DND-41 (cell line): ENCODE data around the gene TMEM59L.

Experiments used
- ATAC-seq: fragments of 200-7000 bp; cut with Tn5 transposase; 3 replicates; pipeline ENCODE4 v1.9.1; 2021; ENCODE audit warnings: low read depth; ENCODE audit not compliant: insufficient read depth
- DNase-seq: peaks from one replicate; pipeline ENCODE4 v3.0.0-alpha.2; 2020
- H2AFZ ChIP-seq: 2 replicates; pipeline ENCODE4 v1.6.0; 2012; ENCODE audit warnings: low read depth, low read length
- H3K27ac ChIP-seq: 2 replicates; pipeline ENCODE4 v1.5.1; 2012; ENCODE audit warnings: low read length, inconsistent platforms
- H3K27me3 ChIP-seq: fragments of 200-600 bp; sonication (generic); 2 replicates; pipeline ENCODE4 v1.6.0; 2012; ENCODE audit warnings: low read length, mild to moderate bottlenecking, inconsistent platforms; ENCODE audit not compliant: insufficient read depth, poor library complexity
- H3K36me3 ChIP-seq: 2 replicates; pipeline ENCODE4 v1.5.1; 2012; ENCODE audit warnings: low read length, inconsistent platforms; ENCODE audit not compliant: insufficient read depth
- H3K4me1 ChIP-seq: 2 replicates; pipeline ENCODE4 v1.5.1; 2012; ENCODE audit warnings: mild to moderate bottlenecking, low read length; ENCODE audit not compliant: insufficient read depth
- H3K4me2 ChIP-seq: 2 replicates; pipeline ENCODE4 v1.6.0; 2012; ENCODE audit warnings: mild to moderate bottlenecking, moderate library complexity, low read length, inconsistent platforms; ENCODE audit not compliant: insufficient read depth
- H3K4me3 ChIP-seq, 2 experiments: fragments of 200-600 bp in 1 of 2; shearing (Covaris generic) in 1 of 2; 2 replicates each; pipeline ENCODE4 v1.5.1; 2012 to 2016; ENCODE audit warnings: inconsistent platforms in 2 of 2, low read length in 2 of 2, mild to moderate bottlenecking in 2 of 2, low read depth in 1 of 2, moderate library complexity in 1 of 2
- H3K79me2 ChIP-seq: 2 replicates; pipeline ENCODE4 v1.6.0; 2012; ENCODE audit warnings: low read length, inconsistent platforms; ENCODE audit not compliant: insufficient read depth
- H3K9ac ChIP-seq: 2 replicates; pipeline ENCODE4 v1.6.0; 2012; ENCODE audit warnings: low read depth, mild to moderate bottlenecking, inconsistent platforms, low read length, moderate library complexity
- H3K9me3 ChIP-seq: 2 replicates; pipeline ENCODE4 v1.5.1; 2012; ENCODE audit warnings: low read length, moderate library complexity, mild to moderate bottlenecking, inconsistent platforms; ENCODE audit not compliant: insufficient read depth, severe bottlenecking
- H4K20me1 ChIP-seq: 2 replicates; pipeline ENCODE4 v1.6.0; 2012; ENCODE audit warnings: low read length; ENCODE audit not compliant: insufficient read depth
- EZH2 ChIP-seq: IDR thresholded peaks from 3 replicates; pipeline ENCODE4 v1.6.1; 2012; ENCODE audit warnings: borderline replicate concordance, low read depth, mild to moderate bottlenecking, moderate library complexity, low read length, inconsistent platforms; ENCODE audit not compliant: severe bottlenecking
- TF ChIP-seq, protein P1 (sequence below): IDR thresholded peaks from 2 replicates; pipeline ENCODE4 v1.5.1; 2012; ENCODE audit warnings: borderline replicate concordance, low read length, moderate library complexity, mild to moderate bottlenecking; ENCODE audit not compliant: poor library complexity, severe bottlenecking; ENCODE audit errors: extremely low read depth

Gene TMEM59L

DNA sequence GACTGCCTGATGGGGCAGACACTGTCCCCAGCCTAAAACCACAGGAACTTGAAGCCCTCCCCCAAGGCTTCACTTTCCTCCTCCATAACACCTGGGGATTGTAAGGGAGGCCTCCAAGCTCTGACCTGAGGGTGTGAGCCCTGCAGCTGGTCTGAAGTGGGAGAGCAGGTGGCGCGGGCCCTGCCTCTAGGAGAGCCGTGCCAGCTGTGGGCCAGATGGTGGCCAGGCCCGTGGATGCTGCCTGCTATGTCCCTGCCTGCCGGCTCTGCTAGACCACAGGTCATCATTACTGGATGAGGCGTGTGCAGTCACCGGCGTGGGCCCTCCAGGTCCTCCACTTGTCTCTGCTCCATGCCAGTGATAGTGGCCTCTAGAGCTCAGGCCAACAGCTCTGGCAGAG lies 20.7 kb downstream of the TMEM59L start:
- no peak overlapping the region for H3K4me2 ChIP-seq
- H4K20me1 ChIP-seq, result peaks cover 7% of the 10 kb centered on the region; the same call in 1 of the 2 replicates
- no peaks in the 10 kb centered on the region for H3K27me3 ChIP-seq
- H3K79me2 ChIP-seq, result peaks cover 17% of the 10 kb centered on the region
- H2AFZ ChIP-seq, result no peak overlapping the region
- ATAC-seq, result no peak
- no peaks in the 10 kb centered on the region for H3K9me3 ChIP-seq
- no peak overlapping the region for H3K9ac ChIP-seq
- H3K27ac ChIP-seq, result no peak overlapping the region
- TF ChIP-seq, protein P1, sequence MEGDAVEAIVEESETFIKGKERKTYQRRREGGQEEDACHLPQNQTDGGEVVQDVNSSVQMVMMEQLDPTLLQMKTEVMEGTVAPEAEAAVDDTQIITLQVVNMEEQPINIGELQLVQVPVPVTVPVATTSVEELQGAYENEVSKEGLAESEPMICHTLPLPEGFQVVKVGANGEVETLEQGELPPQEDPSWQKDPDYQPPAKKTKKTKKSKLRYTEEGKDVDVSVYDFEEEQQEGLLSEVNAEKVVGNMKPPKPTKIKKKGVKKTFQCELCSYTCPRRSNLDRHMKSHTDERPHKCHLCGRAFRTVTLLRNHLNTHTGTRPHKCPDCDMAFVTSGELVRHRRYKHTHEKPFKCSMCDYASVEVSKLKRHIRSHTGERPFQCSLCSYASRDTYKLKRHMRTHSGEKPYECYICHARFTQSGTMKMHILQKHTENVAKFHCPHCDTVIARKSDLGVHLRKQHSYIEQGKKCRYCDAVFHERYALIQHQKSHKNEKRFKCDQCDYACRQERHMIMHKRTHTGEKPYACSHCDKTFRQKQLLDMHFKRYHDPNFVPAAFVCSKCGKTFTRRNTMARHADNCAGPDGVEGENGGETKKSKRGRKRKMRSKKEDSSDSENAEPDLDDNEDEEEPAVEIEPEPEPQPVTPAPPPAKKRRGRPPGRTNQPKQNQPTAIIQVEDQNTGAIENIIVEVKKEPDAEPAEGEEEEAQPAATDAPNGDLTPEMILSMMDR, result no peak
- TF ChIP-seq EZH2, result no peak
- no peak for DNase-seq
- peaks cover 23% of the 10 kb centered on the region for H3K4me1 ChIP-seq
- H3K4me3 ChIP-seq, result no peak overlapping the region
- H3K36me3 ChIP-seq, result peaks cover 3% of the 10 kb centered on the region; the same call in 1 of the 2 replicates

DNA sequence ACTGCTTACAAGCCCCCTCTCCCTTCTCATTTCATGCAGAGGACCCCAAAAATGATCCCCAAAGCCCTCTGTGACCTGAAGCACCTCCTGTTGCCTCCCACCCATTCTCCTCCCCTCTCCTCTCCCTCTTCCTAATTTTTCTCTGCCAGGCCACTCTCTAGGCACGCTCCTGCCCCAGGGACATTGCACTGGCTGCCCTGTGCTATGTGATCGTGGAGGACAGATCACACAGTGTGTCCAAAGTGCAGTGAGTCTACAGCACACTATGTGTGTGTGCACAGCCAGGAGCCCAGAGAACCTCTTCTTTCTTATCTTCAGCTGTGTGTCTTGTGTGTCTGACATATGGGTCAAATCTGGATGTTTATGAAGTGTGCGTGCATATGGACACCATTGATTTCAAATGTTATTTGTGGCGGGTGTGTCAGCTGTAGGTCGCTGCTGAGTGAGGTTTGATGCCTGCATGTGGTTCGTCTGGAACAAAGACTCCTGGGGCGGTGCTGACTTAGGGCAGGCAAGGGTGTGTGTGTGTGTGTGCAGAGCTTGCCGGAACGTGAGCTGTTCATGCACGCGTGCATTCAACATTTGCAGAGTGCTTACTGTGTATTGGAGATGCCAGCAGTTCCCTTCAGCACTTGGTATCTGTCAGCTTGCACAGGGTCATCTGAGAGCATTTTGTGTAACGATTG lies 22.1 kb downstream of the TMEM59L start:
- peaks cover 29% of the 10 kb centered on the region for H3K79me2 ChIP-seq
- peaks cover 28% of the 10 kb centered on the region for H3K4me1 ChIP-seq
- no peaks in the 10 kb centered on the region for H3K27me3 ChIP-seq
- H3K9ac ChIP-seq, result no peak overlapping the region
- no peak overlapping the region for H3K4me3 ChIP-seq
- TF ChIP-seq, protein P1, result no peak
- TF ChIP-seq EZH2, result no peak
- peaks cover 8% of the 10 kb centered on the region; the same call in 1 of the 2 replicates for H4K20me1 ChIP-seq
- ATAC-seq, result no peak
- DNase-seq, result no peak
- H3K9me3 ChIP-seq, result no peaks in the 10 kb centered on the region
- H3K36me3 ChIP-seq, result peaks cover 3% of the 10 kb centered on the region; the same call in 1 of the 2 replicates
- no peak overlapping the region for H2AFZ ChIP-seq
- no peak overlapping the region for H3K27ac ChIP-seq
- no peak overlapping the region for H3K4me2 ChIP-seq

DNA sequence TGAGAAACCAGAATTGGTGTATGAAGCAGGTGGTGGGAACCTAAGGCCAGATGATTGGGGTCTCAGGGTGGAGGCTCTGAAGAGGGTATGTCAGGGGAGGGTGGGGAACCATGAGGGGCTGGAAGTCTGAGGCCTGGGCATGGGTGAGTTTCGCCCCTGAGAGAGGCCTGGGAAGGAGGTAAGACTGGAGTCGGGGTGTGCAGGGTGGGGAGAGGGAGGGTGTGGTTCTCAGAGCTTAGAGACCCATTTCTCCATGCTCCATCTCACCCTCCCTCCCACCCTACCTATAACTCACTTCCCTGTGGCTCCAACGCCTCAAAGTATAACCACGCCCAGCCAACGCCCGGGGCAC lies 23.1 kb downstream of the TMEM59L start:
- Histone ChIP-seq H3K79me2 (peaks cover 39% of the 10 kb centered on the region), H3K4me2 (peak overlapping the region; percentile 70), H3K9me3 (no peaks in the 10 kb centered on the region), H4K20me1 (peaks cover 13% of the 10 kb centered on the region; the same call in 1 of the 2 replicates), H3K9ac (no peak overlapping the region), H3K36me3 (peaks cover 3% of the 10 kb centered on the region; the same call in 1 of the 2 replicates), H3K4me3 (peak overlapping the region in 1 of 2 experiments; percentile 87; a peak in 2 of 4 replicates), H3K27ac (no peak overlapping the region), H3K4me1 (peaks cover 28% of the 10 kb centered on the region), H2AFZ (no peak overlapping the region; the same call in 1 of the 2 replicates), H3K27me3 (no peaks in the 10 kb centered on the region)
- no peak for ATAC-seq
- TF ChIP-seq, protein P1, result no peak
- TF ChIP-seq EZH2, result no peak
- no peak for DNase-seq
